GM18858 (cell line): ENCODE measurements around the gene ARHGEF25.
A peak's percentile ranks its signal among the peaks of the same experiment; 100 is the strongest.

Source experiments
- ATAC-seq: cut with Tn5 transposase; IDR thresholded peaks from one replicate; pipeline ENCODE4 v1.9.1; 2021; ENCODE audit not compliant: unreplicated experiment

The ARHGEF25 gene

GRCh38 chr12:57620936-57621496, 9.8 kb downstream of the ARHGEF25 start:
- no peak for ATAC-seq

- peak; percentile 44 for ATAC-seq
Observed at GRCh38 chr12:57621497-57622292, 10.5 kb downstream of the ARHGEF25 start.

GRCh38 chr12:57622293-57623245, 11.3 kb downstream of the ARHGEF25 start:
- no peak for ATAC-seq

GRCh38 chr12:57623385-57623784, 12.2 kb downstream of the ARHGEF25 start:
- ATAC-seq, result no peak

- ATAC-seq, result no peak
Observed at GRCh38 chr12:57623811-57624390, 12.7 kb downstream of the ARHGEF25 start.

GRCh38 chr12:57624441-57625220, 13.4 kb downstream of the ARHGEF25 start:
- ATAC-seq, result no peak

- ATAC-seq, result no peak
Observed at GRCh38 chr12:57625261-57626032, 14.2 kb downstream of the ARHGEF25 start.

GRCh38 chr12:57626111-57626920, 15.1 kb downstream of the ARHGEF25 start:
- ATAC-seq, result no peak

- ATAC-seq, result no peak
Observed at GRCh38 chr12:57626921-57627445, 15.7 kb downstream of the ARHGEF25 start.

GRCh38 chr12:57627501-57628279, 16.5 kb downstream of the ARHGEF25 start:
- no peak for ATAC-seq

- ATAC-seq, result no peak
Observed at GRCh38 chr12:57628280-57629191, 17.3 kb downstream of the ARHGEF25 start.

- ATAC-seq, result no peak
Observed at GRCh38 chr12:57629897-57630471, 18.7 kb downstream of the ARHGEF25 start.

- no peak for ATAC-seq
Observed at GRCh38 chr12:57630891-57631433, 19.7 kb downstream of the ARHGEF25 start.

- ATAC-seq, result no peak
Observed at GRCh38 chr12:57631566-57632072, 20.4 kb downstream of the ARHGEF25 start.

- no peak for ATAC-seq
Observed at GRCh38 chr12:57632073-57632957, 21.1 kb downstream of the ARHGEF25 start.
